GM10266 (cell line): ENCODE measurements around the gene TRPC3.

ENCODE experiments used
- DNase-seq: peaks from one replicate; pipeline ENCODE4 v3.0.0; 2012; ENCODE audit errors: extremely low spot score
- TF ChIP-seq, protein P1 (sequence below): IDR thresholded peaks from 2 replicates; pipeline ENCODE4 v1.5.1; 2012; ENCODE audit warnings: mild to moderate bottlenecking, low read depth; ENCODE audit not compliant: control insufficient read depth, insufficient read depth; ENCODE audit errors: missing control alignments

Gene TRPC3

DNA sequence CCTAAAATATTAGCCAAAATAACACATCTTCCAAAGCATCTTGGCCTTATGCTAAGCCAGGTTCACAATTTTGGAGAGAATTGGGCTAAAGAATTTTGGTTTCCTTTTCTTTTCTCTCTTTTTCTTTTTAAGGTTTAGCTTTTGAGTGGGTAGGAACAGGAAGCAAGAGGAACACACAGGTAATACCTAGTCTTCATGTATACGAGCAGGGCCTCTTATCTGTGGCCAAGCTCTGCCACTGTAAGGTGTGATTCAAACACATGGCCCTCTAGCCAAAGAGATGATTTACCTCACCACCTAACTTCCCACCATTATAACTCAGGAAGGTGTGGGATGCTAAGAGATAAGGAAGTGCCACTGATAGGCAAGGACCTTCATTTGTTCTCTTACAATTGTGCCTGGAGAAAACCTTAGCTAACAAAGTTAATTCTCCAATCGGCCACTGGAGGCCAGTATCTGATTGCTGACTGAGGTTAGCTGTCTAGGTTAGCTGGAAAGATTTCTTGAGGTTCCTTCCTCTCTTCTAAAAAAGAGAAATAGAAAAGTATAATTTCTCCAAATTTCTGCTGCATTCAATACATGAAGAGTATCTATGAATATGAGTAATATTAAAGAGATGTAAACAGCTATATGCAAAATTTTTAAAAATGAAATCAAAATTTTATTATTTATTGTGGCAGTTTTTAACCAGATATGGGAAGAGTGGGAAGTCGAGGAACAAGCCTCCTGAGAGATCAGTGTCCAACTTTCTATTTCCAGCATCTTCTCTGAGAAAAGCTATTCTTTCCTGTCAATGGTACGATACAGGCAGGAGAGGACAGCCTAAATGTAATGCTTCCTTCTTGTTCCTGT, 51.5 kb downstream of the TRPC3 start:
- TF ChIP-seq, protein P1, sequence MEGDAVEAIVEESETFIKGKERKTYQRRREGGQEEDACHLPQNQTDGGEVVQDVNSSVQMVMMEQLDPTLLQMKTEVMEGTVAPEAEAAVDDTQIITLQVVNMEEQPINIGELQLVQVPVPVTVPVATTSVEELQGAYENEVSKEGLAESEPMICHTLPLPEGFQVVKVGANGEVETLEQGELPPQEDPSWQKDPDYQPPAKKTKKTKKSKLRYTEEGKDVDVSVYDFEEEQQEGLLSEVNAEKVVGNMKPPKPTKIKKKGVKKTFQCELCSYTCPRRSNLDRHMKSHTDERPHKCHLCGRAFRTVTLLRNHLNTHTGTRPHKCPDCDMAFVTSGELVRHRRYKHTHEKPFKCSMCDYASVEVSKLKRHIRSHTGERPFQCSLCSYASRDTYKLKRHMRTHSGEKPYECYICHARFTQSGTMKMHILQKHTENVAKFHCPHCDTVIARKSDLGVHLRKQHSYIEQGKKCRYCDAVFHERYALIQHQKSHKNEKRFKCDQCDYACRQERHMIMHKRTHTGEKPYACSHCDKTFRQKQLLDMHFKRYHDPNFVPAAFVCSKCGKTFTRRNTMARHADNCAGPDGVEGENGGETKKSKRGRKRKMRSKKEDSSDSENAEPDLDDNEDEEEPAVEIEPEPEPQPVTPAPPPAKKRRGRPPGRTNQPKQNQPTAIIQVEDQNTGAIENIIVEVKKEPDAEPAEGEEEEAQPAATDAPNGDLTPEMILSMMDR: peak; percentile 70
- DNase-seq: peak; percentile 39

DNA sequence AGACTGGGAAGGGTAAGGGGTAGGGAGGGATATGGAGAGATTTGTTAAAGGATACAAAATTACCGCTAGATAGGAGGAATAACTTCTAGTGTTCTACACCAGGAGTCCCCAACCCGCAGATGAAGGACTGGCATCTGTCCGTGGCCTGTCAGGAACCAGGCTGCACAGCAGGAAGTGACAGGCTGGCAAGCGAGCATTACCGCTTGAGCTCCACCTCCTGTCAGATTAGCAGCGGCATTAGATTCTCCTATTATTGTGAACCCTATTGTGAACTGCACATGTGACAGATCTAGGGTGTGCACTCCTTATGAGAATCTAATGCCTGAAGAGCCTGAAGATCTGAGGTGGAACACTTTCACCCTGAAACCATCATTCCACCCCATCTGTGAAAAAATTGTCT, 53.7 kb downstream of the TRPC3 start:
- DNase-seq: no peak
- TF ChIP-seq, protein P1: no peak

DNA sequence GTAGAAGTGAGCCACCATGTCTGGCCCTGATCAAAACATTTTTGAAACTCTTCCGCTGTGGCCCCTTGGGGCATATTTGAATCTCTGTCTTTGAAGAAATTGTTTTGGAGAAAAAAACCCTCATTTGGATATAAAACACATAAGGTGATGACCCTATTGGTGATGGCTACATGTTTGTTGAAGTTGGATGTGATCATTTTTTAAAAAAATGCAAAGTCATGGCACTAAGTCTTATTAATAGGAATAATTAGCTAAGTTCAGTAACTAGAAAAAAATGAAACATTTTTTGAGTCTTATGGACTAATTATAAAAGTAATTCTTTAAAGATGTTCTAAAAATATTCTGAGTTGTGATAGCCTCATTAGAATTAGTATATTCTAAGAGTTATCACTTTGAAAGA, 63.7 kb downstream of the TRPC3 start:
- TF ChIP-seq, protein P1: no peak
- no peak for DNase-seq

DNA sequence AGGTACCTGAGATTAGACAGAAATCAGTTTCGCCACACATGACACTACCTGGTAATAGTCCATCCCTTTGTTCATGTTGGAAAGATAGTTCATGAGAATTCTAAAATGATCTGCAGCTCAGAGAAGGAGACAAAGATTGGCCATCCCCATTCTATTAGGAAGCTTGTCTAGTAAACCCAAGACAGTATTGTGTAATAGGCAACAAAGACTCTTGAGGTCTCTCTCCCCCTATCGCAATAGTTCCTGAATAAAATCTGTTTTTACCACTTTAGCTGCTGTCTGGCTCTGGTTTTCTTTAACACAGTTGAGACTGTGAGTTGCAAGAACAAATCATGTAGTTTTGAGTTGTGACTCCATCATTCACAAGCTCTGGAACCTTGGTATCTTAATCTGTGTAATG, 66.7 kb downstream of the TRPC3 start:
- DNase-seq: no peak

DNA sequence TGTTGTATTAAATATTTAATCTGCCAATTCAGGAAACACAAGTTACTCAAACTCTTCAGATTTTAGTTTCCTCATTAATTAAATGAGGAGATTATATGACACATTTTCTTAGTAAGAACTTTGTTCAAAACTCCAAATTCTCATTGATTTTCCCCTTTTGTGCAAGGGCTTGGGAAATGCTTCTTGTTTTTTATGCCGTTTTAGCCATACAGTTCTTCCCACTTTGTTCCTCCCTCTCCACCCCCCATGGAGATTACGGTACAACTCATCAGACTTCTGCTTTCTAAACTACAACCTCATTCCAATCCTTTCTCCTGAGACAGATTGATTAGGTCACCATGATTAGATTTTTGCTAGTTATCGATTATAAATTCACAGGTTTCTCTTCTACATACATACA, 70.7 kb downstream of the TRPC3 start:
- DNase-seq: no peak
- TF ChIP-seq, protein P1: no peak

More for the DNA sequence above, 66.7 kb downstream of the TRPC3 start:
- TF ChIP-seq, protein P1: no peak

DNA sequence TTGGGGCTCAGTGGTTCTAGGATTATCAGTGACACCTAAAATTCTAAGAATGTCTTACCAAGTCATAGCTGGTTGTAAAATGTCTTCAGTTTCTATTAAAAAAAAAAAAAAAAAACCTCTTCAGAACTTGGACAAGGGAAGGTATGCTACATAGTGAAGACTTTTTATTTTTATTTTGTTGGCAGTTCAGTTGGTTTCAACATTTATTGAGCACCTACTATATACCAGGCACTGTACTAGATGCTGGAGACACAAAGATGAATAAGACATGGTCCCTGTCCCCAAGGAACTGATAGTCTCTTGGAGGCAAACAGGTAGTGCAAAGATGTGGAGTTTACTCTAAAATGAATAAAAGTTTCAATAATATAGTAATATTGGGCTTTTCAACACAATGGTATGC, 72.7 kb downstream of the TRPC3 start:
- TF ChIP-seq, protein P1: no peak
- no peak for DNase-seq

DNA sequence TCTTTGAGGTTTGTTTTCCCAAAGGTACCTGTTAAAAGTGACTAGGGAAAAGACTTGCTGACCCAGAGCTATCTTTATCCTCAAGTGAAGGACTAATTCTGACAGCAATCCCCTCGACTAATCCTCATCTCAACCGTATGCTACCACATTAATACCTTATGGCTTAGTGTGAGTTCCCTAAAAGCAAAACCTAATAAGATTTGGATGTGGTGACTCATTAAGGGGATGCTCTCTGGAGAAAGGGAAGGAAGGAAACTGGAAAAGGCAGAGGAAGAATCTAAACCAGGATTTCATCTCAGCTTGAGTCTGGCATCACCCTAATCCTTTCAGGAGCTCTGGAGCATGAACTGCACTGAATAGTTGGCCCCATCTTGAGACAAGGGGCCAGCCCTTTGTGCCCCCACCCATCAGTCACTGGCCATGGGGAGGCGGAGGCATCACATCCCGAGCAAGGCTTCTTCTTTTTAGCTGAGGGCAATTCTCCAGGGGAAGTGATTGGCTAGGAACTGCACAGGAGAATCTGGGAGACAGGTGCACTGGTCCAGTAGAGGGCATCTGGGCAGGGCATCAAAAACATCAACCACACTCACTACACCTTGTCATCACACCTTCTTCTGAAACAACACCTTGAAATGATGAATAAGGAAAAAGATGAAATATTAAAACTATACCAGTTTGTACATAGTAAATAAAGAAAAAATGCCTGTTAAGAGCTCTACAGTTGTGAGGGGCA, 74.7 kb downstream of the TRPC3 start:
- DNase-seq: no peak
- TF ChIP-seq, protein P1: no peak
